HEK293T (cell line): ENCODE measurements around the gene TBL2.

Experiments
- ARNT ChIP-seq: fragments of 450-650 bp; IDR thresholded peaks from 2 replicates; pipeline ENCODE4 v1.6.1; 2017; ENCODE audit warnings: mild to moderate bottlenecking
- BHLHE40 ChIP-seq: fragments of 450-650 bp; IDR thresholded peaks from 2 replicates; pipeline ENCODE4 v1.6.1; 2016; ENCODE audit warnings: mild to moderate bottlenecking, moderate library complexity, borderline replicate concordance
- ELF4 ChIP-seq: fragments of 450-650 bp; IDR thresholded peaks from 2 replicates; pipeline ENCODE4 v1.6.1; 2017; ENCODE audit warnings: antibody characterized with exemption
- FOXK2 ChIP-seq: fragments of 450-650 bp; IDR thresholded peaks from 2 replicates; pipeline ENCODE4 v1.6.1; 2016; ENCODE audit warnings: mild to moderate bottlenecking
- FOXM1 ChIP-seq: fragments of 450-650 bp; IDR thresholded peaks from 2 replicates; pipeline ENCODE4 v1.6.1; 2017; ENCODE audit warnings: mild to moderate bottlenecking, borderline replicate concordance
- L3MBTL2 ChIP-seq: fragments of 450-650 bp; conservative IDR thresholded peaks from 2 replicates; pipeline ENCODE4 v1.6.1; 2016; ENCODE audit warnings: mild to moderate bottlenecking

GRCh38 chr7:73549176-73549575 is 29.2 kb downstream of the TBL2 start:
- TF ChIP-seq L3MBTL2 = no peak
- TF ChIP-seq ELF4 = no peak
- TF ChIP-seq BHLHE40 = no peak
- no peak for TF ChIP-seq ARNT
- no peak for TF ChIP-seq FOXM1
- no peak for TF ChIP-seq FOXK2
